ENCODE data around the gene IPCEF1. TPM values are rescaled to one million over a fixed set of nuclear protein-coding genes. Genes with fewer than 3 reads are reported as not detected.

IPCEF1 gene
- total and polyA plus RNA-seq, 4 donors = 0.85 to 18.1 (median 3.6) TPM

DNA sequence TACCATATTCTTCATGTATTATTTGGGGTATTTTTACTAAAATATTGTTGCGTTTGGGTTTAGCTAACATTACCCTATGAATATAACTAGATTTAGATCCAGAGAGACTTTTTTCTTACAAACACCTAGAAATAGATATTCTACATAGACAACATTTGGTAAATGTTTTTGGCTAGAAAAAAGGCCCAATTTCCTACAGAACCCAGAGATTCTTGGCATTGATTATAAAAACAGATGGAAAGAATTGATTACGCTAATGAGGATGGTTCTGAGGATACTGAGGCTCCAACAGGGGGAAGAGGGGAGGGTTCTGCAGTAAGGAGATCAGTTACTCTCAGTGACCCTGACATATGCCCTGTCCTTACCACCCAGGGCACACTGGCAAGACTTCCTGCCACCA, 123.2 kb downstream of the IPCEF1 start:
- 95 to 97% methylated on average over 2 of the region's 2 CpGs for WGBS, 2 donors
- DNase-seq (no peak), ATAC-seq (ENCODE audit: insufficient read depth, low FRiP score) (no peak)
- H3K9me3 ChIP-seq (ENCODE audit: control insufficient read depth in 4 of 4, insufficient read depth in 3 of 4, low read length in 3 of 4) = no peaks in the 10 kb centered on the region
- H3K36me3 ChIP-seq (ENCODE audit: control insufficient read depth in 4 of 4, insufficient read depth in 4 of 4, low read length in 4 of 4) = no peaks in the 10 kb centered on the region
- no peaks in the 10 kb centered on the region for H3K4me1 ChIP-seq (ENCODE audit: control insufficient read depth in 5 of 5, insufficient read depth in 5 of 5, low read length in 5 of 5)
- H3K27ac ChIP-seq (ENCODE audit: low read depth in 1 of 2, low read length in 1 of 2) = no peak overlapping the region
- H3K4me3 ChIP-seq = no peak overlapping the region
- TF ChIP-seq, protein P1, sequence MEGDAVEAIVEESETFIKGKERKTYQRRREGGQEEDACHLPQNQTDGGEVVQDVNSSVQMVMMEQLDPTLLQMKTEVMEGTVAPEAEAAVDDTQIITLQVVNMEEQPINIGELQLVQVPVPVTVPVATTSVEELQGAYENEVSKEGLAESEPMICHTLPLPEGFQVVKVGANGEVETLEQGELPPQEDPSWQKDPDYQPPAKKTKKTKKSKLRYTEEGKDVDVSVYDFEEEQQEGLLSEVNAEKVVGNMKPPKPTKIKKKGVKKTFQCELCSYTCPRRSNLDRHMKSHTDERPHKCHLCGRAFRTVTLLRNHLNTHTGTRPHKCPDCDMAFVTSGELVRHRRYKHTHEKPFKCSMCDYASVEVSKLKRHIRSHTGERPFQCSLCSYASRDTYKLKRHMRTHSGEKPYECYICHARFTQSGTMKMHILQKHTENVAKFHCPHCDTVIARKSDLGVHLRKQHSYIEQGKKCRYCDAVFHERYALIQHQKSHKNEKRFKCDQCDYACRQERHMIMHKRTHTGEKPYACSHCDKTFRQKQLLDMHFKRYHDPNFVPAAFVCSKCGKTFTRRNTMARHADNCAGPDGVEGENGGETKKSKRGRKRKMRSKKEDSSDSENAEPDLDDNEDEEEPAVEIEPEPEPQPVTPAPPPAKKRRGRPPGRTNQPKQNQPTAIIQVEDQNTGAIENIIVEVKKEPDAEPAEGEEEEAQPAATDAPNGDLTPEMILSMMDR (IDR thresholded peaks at IDR 0.05; ENCODE audit: control extremely low read depth, extremely low read depth) = no peak
- no peak overlapping the region for H3K9ac ChIP-seq (ENCODE audit: insufficient read depth in 1 of 2, low read length in 2 of 2)
- H3K27me3 ChIP-seq (ENCODE audit: control insufficient read depth in 3 of 3, insufficient read depth in 3 of 3, low read length in 2 of 3) = no peaks in the 10 kb centered on the region

DNA sequence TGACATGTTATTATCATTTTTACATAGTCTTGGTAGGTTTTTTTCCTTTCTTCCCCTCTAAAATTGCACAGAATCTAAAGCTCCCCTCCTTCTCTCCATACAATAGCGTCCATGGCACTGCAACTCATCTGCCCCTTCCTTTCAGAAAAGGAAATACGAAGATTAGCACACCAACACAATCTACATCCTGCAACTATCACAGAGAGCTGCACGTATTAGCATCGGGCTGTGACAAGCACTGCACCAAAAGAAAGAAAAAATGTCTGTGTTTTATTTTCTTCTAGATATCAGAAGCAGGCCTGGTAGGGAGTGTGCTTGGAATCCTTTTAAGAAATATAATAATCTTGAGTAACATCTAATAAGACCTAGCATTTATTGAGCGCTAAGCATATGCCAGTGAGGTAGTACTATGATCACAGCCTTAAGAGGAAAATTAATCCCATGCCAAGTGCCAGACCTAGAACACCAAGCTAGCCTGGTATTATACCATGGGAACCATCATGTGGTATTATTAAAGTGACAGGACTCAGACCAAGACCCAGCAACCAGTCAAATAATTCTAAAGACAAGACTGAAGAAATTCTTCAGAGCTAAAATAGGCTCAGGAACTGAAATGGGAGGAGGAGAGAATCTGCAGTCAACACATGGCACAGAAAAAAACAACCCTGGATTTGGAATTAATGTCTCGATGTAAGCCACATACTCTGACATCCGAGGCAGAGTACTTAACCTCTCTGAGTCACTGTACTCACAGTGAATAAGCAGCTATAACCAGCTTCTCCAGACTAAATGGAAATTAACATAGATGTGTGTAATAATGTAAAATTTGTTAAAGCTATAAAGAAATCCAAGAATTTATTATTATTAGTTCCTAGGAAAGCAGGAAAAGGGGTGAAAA, 124.3 kb downstream of the IPCEF1 start:
- no peak for ATAC-seq (ENCODE audit: insufficient read depth, low FRiP score)
- no peak overlapping the region for H3K27ac ChIP-seq (ENCODE audit: low read depth in 1 of 2, low read length in 1 of 2)
- TF ChIP-seq, protein P1 (IDR thresholded peaks at IDR 0.05; ENCODE audit: control extremely low read depth, extremely low read depth) = no peak

DNA sequence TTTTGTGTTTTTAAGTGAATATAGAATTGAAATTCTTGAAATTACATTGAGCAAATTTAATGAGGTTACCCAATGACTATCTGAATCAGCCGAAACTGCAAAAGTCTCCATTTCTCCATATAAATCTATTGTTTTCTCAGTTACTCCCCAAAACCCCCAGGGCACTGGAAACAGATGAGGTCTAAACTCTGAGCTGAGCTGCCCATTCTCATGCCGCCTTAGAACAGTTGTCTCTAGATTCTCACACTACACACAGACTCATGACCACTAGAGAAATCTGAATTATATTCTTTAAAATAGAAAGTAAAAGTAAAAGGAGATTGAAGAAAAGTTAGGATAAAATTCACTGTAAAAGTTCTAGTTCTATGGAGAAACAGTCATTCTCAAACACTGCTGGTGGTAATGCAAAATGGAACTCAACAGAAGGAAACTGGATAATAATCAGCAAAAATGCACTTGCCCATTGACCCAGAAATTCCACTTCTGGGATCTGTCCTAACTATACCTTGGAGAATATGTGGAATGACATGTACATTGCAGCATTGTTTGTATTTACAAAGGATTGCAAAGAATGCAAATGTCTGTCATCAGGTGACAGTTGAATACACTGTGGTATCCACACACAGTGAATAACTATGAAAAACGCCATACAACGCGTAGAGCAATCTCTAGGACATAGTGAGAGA, 125.5 kb downstream of the IPCEF1 start:
- Histone ChIP-seq H3K4me1 (ENCODE audit: control insufficient read depth in 5 of 5, insufficient read depth in 5 of 5, low read length in 5 of 5) (no peaks in the 10 kb centered on the region), H3K9ac (ENCODE audit: insufficient read depth in 1 of 2, low read length in 2 of 2) (no peak overlapping the region), H3K36me3 (ENCODE audit: control insufficient read depth in 4 of 4, insufficient read depth in 4 of 4, low read length in 4 of 4) (no peaks in the 10 kb centered on the region), H3K4me3 (no peak overlapping the region), H3K27me3 (ENCODE audit: control insufficient read depth in 3 of 3, insufficient read depth in 3 of 3, low read length in 2 of 3) (no peaks in the 10 kb centered on the region), H3K9me3 (ENCODE audit: control insufficient read depth in 4 of 4, insufficient read depth in 3 of 4, low read length in 3 of 4) (no peaks in the 10 kb centered on the region), H3K27ac (ENCODE audit: low read depth in 1 of 2, low read length in 1 of 2) (no peak overlapping the region)
- whole genome bisulfite sequencing, 2 donors = 92 to 96% methylated on average over 5 of the region's 5 CpGs
- ATAC-seq (ENCODE audit: insufficient read depth, low FRiP score) (no peak), DNase-seq (no peak)
- TF ChIP-seq, protein P1 (IDR thresholded peaks at IDR 0.05; ENCODE audit: control extremely low read depth, extremely low read depth) = no peak

More for the DNA sequence above, 124.3 kb downstream of the IPCEF1 start:
- no peaks in the 10 kb centered on the region for H3K4me1 ChIP-seq (ENCODE audit: control insufficient read depth in 5 of 5, insufficient read depth in 5 of 5, low read length in 5 of 5)
- H3K9ac ChIP-seq (ENCODE audit: insufficient read depth in 1 of 2, low read length in 2 of 2) = no peak overlapping the region
- H3K36me3 ChIP-seq (ENCODE audit: control insufficient read depth in 4 of 4, insufficient read depth in 4 of 4, low read length in 4 of 4) = no peaks in the 10 kb centered on the region
- no peak for DNase-seq
- H3K4me3 ChIP-seq = no peak overlapping the region
- H3K9me3 ChIP-seq (ENCODE audit: control insufficient read depth in 4 of 4, insufficient read depth in 3 of 4, low read length in 3 of 4) = no peaks in the 10 kb centered on the region
- H3K27me3 ChIP-seq (ENCODE audit: control insufficient read depth in 3 of 3, insufficient read depth in 3 of 3, low read length in 2 of 3) = no peaks in the 10 kb centered on the region
- 62 to 68% methylated on average over 7 of the region's 7 CpGs for WGBS, 2 donors
